ENCODE measurements around the gene TTC21B. TPM values are rescaled to one million over a fixed set of nuclear protein-coding genes. Genes with fewer than 3 reads are reported as not detected.

Gene TTC21B
- total RNA-seq, 1 experiment from 2014 or later: 14.7 TPM

DNA sequence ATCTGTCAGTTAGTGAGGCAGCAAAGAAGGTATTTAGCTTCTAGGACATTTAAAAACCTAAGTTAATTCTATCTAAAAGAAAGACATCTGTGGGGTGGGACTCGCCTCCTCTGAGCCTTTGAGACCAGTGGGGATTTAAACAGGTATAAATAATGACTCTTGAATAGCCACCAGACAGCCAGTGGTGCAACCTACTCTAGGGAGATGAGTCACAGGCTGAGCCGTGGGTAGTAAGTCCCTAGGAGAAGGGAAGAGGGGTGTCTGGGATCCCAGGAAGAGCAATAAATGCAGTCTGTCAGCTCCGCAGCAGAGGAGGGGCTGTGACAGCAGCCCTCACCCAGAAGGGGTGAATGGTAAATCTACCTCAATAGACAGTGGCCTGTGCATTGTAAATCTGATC lies 116.5 kb downstream of the TTC21B start:
- DNase-seq: no peak
- Mint-ChIP-seq H3K4me1 (ENCODE audit: low read depth, unreplicated experiment) (no peaks in the 10 kb centered on the region), H3K27me3 (ENCODE audit: unreplicated experiment) (no peaks in the 10 kb centered on the region), H3K27ac (ENCODE audit: unreplicated experiment) (no peak overlapping the region), H3K36me3 (ENCODE audit: insufficient read depth, unreplicated experiment) (no peaks in the 10 kb centered on the region), H3K4me3 (ENCODE audit: low read depth, unreplicated experiment) (no peak overlapping the region), H3K9me3 (ENCODE audit: low read depth, unreplicated experiment) (no peaks in the 10 kb centered on the region)
- TF ChIP-seq, protein P1, sequence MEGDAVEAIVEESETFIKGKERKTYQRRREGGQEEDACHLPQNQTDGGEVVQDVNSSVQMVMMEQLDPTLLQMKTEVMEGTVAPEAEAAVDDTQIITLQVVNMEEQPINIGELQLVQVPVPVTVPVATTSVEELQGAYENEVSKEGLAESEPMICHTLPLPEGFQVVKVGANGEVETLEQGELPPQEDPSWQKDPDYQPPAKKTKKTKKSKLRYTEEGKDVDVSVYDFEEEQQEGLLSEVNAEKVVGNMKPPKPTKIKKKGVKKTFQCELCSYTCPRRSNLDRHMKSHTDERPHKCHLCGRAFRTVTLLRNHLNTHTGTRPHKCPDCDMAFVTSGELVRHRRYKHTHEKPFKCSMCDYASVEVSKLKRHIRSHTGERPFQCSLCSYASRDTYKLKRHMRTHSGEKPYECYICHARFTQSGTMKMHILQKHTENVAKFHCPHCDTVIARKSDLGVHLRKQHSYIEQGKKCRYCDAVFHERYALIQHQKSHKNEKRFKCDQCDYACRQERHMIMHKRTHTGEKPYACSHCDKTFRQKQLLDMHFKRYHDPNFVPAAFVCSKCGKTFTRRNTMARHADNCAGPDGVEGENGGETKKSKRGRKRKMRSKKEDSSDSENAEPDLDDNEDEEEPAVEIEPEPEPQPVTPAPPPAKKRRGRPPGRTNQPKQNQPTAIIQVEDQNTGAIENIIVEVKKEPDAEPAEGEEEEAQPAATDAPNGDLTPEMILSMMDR (IDR thresholded peaks at IDR 0.05; ENCODE audit: unreplicated experiment): no peak
- CTCF ChIA-PET: no interaction called here
- intact Hi-C loops (cut with micrococcal nuclease; ENCODE audit: unreplicated experiment): no loop called here
- no TSS peak for BruUV-seq (replicated peaks)

DNA sequence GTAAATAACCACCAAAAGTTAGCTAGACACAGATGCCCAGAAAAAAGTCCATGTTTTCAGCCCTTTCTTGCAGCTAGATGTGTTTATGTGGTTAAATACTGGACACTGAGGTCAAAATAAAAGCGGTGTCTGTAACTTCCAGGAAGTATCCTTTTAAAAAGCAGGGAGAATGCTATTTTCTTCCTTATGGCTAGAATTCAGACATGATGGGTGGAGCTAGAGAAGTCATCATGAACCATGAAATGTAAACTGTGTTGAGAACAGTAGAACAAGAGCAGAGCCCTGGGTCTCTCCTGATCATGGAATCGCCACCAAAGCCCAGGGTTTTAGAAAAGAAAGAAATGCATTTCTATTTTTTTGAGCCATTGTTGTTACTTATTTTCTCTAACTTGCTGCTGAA lies 118.2 kb downstream of the TTC21B start:
- no TSS peak for BruUV-seq (replicated peaks)
- no peaks in the 10 kb centered on the region for H3K36me3 Mint-ChIP-seq (ENCODE audit: insufficient read depth, unreplicated experiment)
- H3K4me1 Mint-ChIP-seq (ENCODE audit: low read depth, unreplicated experiment): no peaks in the 10 kb centered on the region
- no peak overlapping the region for H3K27ac Mint-ChIP-seq (ENCODE audit: unreplicated experiment)
- H3K9me3 Mint-ChIP-seq (ENCODE audit: low read depth, unreplicated experiment): no peaks in the 10 kb centered on the region
- DNase-seq: no peak
- TF ChIP-seq, protein P1 (IDR thresholded peaks at IDR 0.05; ENCODE audit: unreplicated experiment): no peak
- H3K27me3 Mint-ChIP-seq (ENCODE audit: unreplicated experiment): no peaks in the 10 kb centered on the region
- CTCF ChIA-PET: no interaction called here
- no peak overlapping the region for H3K4me3 Mint-ChIP-seq (ENCODE audit: low read depth, unreplicated experiment)
- intact Hi-C loops (cut with micrococcal nuclease; ENCODE audit: unreplicated experiment): no loop called here

- DNase-seq: peak; percentile 32
- CTCF ChIA-PET: no interaction called here
- intact Hi-C loops (cut with micrococcal nuclease; ENCODE audit: unreplicated experiment): no loop called here
- H3K4me3 Mint-ChIP-seq (ENCODE audit: low read depth, unreplicated experiment): no peak overlapping the region
- TF ChIP-seq, protein P1 (IDR thresholded peaks at IDR 0.05; ENCODE audit: unreplicated experiment): no peak
- H3K4me1 Mint-ChIP-seq (ENCODE audit: low read depth, unreplicated experiment): no peaks in the 10 kb centered on the region
- no peak overlapping the region for H3K27ac Mint-ChIP-seq (ENCODE audit: unreplicated experiment)
- BruUV-seq (replicated peaks): no TSS peak
- no peaks in the 10 kb centered on the region for H3K9me3 Mint-ChIP-seq (ENCODE audit: low read depth, unreplicated experiment)
- H3K36me3 Mint-ChIP-seq (ENCODE audit: insufficient read depth, unreplicated experiment): no peaks in the 10 kb centered on the region
- H3K27me3 Mint-ChIP-seq (ENCODE audit: unreplicated experiment): no peaks in the 10 kb centered on the region
Observed at GRCh38 chr2:165833156-165833555, 120.4 kb downstream of the TTC21B start.

GRCh38 chr2:165827921-165828276 lies 125.7 kb downstream of the TTC21B start:
- no TSS peak for BruUV-seq (replicated peaks)
- no peaks in the 10 kb centered on the region for H3K36me3 Mint-ChIP-seq (ENCODE audit: insufficient read depth, unreplicated experiment)
- CTCF ChIA-PET: no interaction called here
- no peaks in the 10 kb centered on the region for H3K27me3 Mint-ChIP-seq (ENCODE audit: unreplicated experiment)
- no peak overlapping the region for H3K4me3 Mint-ChIP-seq (ENCODE audit: low read depth, unreplicated experiment)
- no peak for DNase-seq
- TF ChIP-seq, protein P1 (IDR thresholded peaks at IDR 0.05; ENCODE audit: unreplicated experiment): no peak
- no peaks in the 10 kb centered on the region for H3K9me3 Mint-ChIP-seq (ENCODE audit: low read depth, unreplicated experiment)
- H3K27ac Mint-ChIP-seq (ENCODE audit: unreplicated experiment): no peak overlapping the region
- H3K4me1 Mint-ChIP-seq (ENCODE audit: low read depth, unreplicated experiment): peaks cover 14% of the 10 kb centered on the region
- intact Hi-C loops (cut with micrococcal nuclease; ENCODE audit: unreplicated experiment): no loop called here

All from Calu3 (cell line).